Measurements from ENCODE around the gene CSNK1G2.

CSNK1G2 gene

GRCh38 chr19:1944088-1944915, 3.3 kb downstream of the CSNK1G2 start:
- no peak for DNase-seq (ENCODE audit: low read depth)

DNA sequence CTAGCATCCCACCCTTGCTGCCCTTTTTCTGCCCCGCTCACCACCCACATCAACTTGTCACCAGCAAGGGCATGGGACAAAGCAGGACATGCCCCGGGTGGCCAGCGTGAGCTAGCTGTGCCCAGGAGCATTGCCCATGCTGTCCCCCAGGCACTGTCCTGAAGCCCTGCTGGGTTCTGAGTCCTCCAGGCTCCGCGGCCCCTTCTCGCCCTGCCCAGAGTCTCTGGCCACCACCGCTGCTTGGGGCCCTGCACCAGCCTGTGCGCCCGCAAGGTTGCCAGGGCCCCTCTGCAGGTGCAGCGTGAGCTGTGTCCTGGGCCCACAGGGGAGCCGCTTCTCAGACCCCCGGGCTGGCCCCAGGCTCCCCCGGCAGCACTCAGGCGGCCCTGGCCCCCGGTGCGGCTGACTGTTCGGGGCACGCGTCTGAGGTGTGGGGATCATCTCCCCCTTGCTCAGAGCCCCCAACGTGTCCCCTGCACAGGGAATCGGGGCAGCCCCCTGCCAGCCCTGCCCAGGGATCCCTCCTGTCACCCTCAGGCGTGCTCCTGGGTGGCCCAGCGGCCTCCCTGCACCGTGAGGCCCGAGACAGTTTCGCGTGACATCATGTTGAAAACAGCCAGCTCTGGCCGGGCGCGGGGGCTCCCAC, 4.1 kb downstream of the CSNK1G2 start:
- no peak for DNase-seq (ENCODE audit: low read depth)

- DNase-seq (ENCODE audit: low read depth) = no peak
Measured at GRCh38 chr19:1945899-1946298, 4.9 kb downstream of the CSNK1G2 start.

DNA sequence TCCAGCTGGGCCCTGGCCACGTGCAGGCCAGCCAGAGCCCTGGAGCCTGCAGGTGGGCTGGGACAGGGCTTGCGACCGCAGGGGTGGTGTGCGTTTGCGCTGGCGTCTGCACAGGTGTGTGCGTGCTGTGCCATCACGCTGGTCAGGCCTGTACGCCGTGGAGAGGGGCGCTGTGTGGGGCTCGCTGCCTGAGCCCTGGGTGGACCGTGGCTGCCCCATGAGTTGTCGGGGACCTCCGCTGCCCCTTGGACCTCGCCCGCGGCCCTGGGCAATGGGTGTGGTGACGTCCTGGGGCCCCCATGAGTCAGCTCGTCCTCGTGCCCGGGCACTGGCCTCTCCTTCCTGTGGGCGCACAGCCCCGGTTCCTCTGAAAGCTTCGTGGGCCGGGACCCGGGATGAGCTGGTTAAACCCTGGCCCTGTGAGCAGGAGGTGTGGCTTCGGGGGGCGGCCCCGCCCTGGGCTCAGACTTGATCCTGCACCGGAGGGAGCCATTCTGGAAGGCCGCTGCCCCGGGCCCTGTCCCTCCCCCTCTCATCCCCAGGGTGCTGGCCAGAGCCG, 6.8 kb downstream of the CSNK1G2 start:
- DNase-seq (ENCODE audit: low read depth) = no peak

- no peak for DNase-seq (ENCODE audit: low read depth)
Measured at GRCh38 chr19:1949304-1950101, 8.5 kb downstream of the CSNK1G2 start.

GRCh38 chr19:1950640-1951039, 9.7 kb downstream of the CSNK1G2 start:
- DNase-seq (ENCODE audit: low read depth) = no peak

DNA sequence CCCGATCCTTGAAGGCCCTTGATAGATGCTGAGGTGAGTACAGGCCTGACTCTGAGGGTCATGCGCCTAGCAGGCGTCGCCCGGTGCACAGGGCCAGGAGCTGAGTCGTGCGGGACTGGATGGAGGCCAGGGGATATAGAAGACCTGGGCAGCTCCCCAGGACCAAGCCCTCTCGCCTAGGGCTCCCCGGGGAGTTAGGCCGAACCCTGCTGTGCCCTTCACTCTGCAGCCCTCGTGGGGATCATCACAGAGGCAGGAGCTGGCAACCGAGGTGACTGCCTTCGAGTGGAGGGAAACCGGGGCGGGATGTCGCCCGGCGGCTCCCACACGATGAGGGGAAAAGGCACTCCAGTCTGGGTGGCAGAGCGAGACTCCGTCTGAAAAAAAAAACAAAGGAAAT, 11.7 kb downstream of the CSNK1G2 start:
- no peak for DNase-seq (ENCODE audit: low read depth)

DNA sequence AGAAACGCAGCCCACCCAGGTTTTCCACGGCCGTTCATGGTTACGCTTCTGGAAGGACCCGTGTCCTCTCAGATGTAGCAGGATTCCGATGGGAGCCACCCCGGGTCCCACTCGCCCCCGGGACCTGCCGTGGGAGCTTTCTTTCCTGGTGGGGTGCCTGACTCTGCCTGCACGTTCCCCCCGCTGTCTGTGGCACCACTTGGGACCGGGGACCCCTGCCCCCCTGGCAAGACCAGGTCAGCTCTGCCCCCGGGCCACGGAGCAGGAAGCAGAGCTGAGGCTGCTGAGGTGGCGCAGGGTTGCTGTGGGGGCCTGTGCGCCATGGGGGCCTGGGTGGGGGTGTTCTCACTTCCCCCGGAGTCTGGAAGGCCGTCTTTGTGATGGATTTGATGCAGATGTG, 12.1 kb downstream of the CSNK1G2 start:
- no peak for DNase-seq (ENCODE audit: low read depth)

DNA sequence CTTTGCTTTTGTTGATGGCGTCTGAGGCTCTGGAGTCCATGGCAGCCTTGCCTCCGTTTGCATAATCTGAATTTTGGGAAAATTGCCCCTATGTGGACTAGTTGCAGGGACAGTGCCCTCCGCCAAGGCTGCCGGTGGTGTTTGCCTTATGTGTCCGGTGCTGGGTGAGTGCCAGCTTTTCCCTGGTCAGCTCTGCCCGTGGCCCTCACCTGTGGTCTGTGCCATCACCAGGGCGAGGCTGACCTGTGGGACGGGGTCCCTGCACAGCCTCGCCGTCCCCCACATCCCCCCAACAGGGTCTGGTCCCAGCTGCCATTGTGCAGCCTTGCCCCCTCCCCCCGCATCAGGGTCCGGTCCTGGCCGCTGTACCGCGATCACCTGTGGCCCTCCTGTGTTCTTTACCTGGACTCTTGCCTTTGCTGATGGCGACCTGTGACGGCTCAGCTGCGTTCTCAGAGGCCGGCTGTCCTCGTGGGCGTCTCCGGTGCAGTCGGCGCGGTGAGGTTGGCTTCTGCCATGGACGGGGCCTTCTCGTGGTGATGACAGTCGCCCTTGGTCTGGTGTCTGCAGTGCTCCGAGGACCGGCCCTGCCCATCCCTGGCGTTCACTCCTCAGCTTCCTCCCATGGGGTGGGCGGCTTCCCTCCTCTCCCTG, 12.6 kb downstream of the CSNK1G2 start:
- no peak for DNase-seq (ENCODE audit: low read depth)

DNA sequence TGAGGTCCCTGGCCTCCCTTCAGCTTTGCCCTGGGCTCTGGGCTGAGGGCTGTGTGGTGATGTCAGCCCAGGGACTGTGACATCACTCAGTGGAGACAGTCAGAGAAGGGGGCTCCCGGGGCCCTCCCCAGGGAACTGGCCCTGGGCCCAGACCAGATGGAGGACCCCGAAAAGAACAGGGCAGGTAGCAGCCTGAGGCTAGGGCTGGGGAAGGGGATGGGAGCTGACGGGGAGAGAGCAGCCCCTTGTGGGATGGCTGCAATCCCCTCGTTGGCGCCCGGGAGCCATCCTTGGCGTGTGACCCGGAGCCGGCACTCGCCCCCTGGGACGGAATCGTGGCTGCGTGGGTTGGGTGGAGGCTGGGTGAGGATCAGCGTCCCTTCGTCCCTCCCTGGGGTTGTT, 13.6 kb downstream of the CSNK1G2 start:
- DNase-seq (ENCODE audit: low read depth) = no peak

- no peak for DNase-seq (ENCODE audit: low read depth)
Measured at GRCh38 chr19:1955171-1956121, 14.5 kb downstream of the CSNK1G2 start.

GRCh38 chr19:1956122-1956494, 15.1 kb downstream of the CSNK1G2 start:
- no peak for DNase-seq (ENCODE audit: low read depth)

- no peak for DNase-seq (ENCODE audit: low read depth)
Measured at GRCh38 chr19:1956868-1957492, 16.0 kb downstream of the CSNK1G2 start.

DNA sequence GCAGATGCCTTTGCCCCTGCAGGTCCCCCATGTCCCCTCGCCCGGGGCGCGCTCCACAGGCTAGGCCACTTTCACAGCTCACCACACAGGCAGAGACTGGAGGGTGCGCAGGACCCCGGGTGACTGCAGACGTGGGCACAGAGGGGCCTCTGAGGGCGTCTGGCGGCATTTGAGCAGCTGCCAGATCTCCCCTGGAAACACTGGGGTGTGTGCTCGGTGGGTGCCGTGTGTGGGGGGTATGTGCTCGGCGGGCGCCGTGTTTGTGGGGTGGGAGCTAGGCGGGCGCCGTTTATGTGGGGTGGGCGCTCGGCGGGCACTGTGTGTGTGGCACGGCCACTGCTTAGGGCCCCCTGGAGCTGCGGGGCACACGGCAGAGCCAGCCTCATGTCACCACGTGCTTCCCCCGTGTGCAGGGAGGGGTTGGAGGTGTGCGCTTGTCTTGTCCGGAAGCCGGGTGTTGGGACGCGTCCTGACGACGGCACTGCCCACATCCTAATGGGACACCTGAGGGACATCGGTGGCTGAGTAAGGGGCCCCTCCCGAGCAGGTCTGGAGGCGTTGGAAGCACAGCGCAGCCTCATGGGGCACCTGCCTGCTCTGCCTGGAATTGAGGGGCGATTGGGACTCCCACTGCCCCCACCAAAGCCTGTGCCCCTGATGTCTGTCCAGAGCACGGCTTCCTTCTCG, 16.7 kb downstream of the CSNK1G2 start:
- DNase-seq (ENCODE audit: low read depth) = no peak

DNA sequence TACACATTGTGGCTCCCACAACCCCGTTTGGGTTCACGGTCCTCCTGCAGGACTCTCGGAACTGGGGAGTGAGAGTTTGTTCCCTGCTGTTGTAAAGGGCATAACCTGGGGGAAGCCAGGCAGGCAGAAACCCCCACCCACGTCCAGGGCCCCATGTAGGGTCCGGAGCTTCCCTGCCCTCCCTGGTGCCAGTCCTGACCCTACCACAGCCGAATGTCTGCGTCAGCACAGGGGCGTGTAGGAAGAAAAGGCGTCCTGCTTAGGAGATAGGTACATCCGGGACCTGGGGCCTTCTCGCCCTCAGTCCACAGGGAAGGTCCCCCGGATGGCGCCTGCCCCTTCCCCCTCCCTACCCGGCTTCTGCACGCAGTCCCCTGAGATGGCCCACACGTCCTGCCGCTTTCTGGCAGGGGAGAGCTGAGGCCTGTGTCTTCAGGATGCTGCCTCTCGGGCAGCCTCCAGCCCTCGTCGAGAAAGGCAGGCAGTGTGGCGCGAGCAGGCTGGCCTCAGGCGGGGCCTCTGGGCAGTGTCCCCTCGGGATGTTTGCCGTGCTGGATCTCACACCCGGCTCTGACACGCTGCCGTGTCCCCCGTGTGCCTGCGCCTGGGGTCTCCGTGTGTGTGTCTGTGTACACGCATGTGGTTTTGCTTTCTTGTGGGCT, 19.1 kb downstream of the CSNK1G2 start:
- DNase-seq (ENCODE audit: low read depth) = no peak

GRCh38 chr19:1961000-1961883, 20.3 kb downstream of the CSNK1G2 start:
- DNase-seq (ENCODE audit: low read depth) = no peak

DNA sequence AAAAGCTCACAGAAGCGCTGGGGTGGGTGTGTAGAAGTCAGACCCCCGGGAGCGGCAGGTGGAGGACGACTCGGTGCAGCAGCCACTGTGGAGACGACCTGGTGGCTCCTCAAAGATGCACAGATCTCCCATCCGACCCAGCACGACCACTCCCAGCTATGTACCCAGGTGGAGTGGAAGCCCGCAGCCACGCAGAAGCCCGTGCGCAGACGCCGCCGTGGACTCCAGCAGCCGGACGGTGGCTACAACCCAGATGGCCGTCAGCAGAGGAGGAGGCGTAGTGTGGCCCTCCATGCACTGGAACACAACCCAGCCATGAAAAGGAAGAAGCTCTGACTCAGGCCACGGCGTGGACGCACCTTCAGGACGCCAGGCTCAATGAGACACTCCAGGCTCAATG, 21.7 kb downstream of the CSNK1G2 start:
- DNase-seq (ENCODE audit: low read depth) = no peak

GRCh38 chr19:1967087-1967608, 26.2 kb downstream of the CSNK1G2 start:
- no peak for DNase-seq (ENCODE audit: low read depth)
